Stimulated activated CD4-positive, alpha-beta T cell treated with anti-CD3 and anti-CD28 coated beads, TNF-alpha, amount 100 ng/mL, for 1 hour (primary cell): Measurements from ENCODE around the gene ANO10.
A peak's percentile ranks its signal among the peaks of the same experiment; 100 is the strongest.
"Not testable (repeated sequence)": the region's sequence is repeated elsewhere in the genome, so short reads cannot be mapped to it uniquely, and the experiment has no call there.

Experiments
- DNase-seq, 3 donors: peaks; one replicate each; pipeline ENCODE4 v3.0.0-alpha.2; 2020; ENCODE audit warnings: low read depth in 3 of 3, low spot score in 1 of 3

Gene ANO10

GRCh38 chr3:43621656-43622432 lies at the start of gene ANO10:
ANO10 (minus strand) TSS chr3:43622011; CDS start chr3:43605852, 16,159 bp downstream.
- DNase-seq, result peak; percentile 88 to 98 (median 89)

GRCh38 chr3:43670635-43671522 lies 49.1 kb upstream of the ANO10 start:
- DNase-seq, result no peak

GRCh38 chr3:43665011-43665410 lies 43.2 kb upstream of the ANO10 start:
- DNase-seq, result not testable (repeated sequence)

GRCh38 chr3:43661376-43661775 lies 39.6 kb upstream of the ANO10 start:
- not testable (repeated sequence) for DNase-seq

- DNase-seq, result no peak
Measured at GRCh38 chr3:43659250-43659880, 37.6 kb upstream of the ANO10 start.

GRCh38 chr3:43656390-43656789 lies 34.6 kb upstream of the ANO10 start:
- not testable (repeated sequence) for DNase-seq

- DNase-seq, result no peak
Measured at GRCh38 chr3:43650345-43650744, 28.5 kb upstream of the ANO10 start.

GRCh38 chr3:43649365-43649968 lies 27.7 kb upstream of the ANO10 start:
- DNase-seq, result no peak

GRCh38 chr3:43648957-43649356 lies 27.1 kb upstream of the ANO10 start:
- no peak for DNase-seq

GRCh38 chr3:43647331-43648166 lies 25.7 kb upstream of the ANO10 start:
- DNase-seq, result no peak

- no peak for DNase-seq
Measured at GRCh38 chr3:43644443-43644842, 22.6 kb upstream of the ANO10 start.

GRCh38 chr3:43641306-43642114 lies 19.7 kb upstream of the ANO10 start:
- no peak for DNase-seq

GRCh38 chr3:43640681-43641080 lies 18.9 kb upstream of the ANO10 start:
- DNase-seq, result no peak

- no peak for DNase-seq
Measured at GRCh38 chr3:43638594-43639447, 17.0 kb upstream of the ANO10 start.

- DNase-seq, result no peak
Measured at GRCh38 chr3:43637702-43638101, 15.9 kb upstream of the ANO10 start.

- DNase-seq, result no peak
Measured at GRCh38 chr3:43632986-43633385, 11.2 kb upstream of the ANO10 start.

- no peak for DNase-seq
Measured at GRCh38 chr3:43632269-43632733, 10.5 kb upstream of the ANO10 start.

- no peak for DNase-seq
Measured at GRCh38 chr3:43629741-43630140, 7.9 kb upstream of the ANO10 start.
